C4-2B (cell line): ENCODE results near the gene TSACC.

ENCODE experiments used
- ZFX ChIP-seq: fragments of 450-650 bp; IDR thresholded peaks from 2 replicates; pipeline ENCODE4 v1.6.1; 2017
- TF ChIP-seq, protein P1 (sequence below): fragments of 450-650 bp; conservative IDR thresholded peaks from 2 replicates; pipeline ENCODE4 v1.5.1; 2017; ENCODE audit warnings: mild to moderate bottlenecking

DNA sequence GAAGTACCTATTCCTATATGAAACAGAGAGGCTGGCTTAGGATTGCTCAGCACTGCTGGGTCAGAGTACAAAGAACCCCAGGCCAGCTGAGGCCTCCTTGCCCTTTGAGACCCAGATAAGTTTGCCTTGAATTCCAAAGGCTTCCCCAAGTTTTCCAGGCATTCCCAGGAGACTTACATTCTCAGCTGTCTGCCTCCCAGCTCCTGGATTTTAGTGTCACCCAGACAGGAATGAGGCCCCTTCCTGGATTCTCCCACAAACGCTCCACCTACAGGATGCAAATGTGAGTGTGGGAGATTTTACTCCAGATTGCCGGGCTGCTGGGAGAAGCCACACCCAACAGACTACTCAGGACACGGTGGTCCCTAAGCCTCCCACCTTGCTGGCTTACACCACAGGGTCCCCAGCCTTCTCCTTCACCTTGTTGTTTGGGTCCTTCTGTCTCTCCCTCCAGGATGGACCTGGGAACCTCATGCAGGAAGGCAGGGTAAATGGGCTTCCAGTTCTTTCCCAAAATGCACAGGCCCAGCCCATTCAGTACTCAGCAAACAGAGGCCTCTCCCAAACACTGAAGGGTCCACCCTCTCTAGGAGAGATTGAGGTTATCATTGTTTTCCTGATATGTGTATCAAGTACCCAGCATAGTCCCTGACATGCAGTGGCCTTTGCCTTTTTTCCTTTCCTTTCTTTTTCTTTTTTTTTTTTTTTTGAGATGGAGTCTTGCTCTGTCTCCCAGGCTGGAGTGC lies 41.3 kb downstream of the TSACC start:
- TF ChIP-seq, protein P1, sequence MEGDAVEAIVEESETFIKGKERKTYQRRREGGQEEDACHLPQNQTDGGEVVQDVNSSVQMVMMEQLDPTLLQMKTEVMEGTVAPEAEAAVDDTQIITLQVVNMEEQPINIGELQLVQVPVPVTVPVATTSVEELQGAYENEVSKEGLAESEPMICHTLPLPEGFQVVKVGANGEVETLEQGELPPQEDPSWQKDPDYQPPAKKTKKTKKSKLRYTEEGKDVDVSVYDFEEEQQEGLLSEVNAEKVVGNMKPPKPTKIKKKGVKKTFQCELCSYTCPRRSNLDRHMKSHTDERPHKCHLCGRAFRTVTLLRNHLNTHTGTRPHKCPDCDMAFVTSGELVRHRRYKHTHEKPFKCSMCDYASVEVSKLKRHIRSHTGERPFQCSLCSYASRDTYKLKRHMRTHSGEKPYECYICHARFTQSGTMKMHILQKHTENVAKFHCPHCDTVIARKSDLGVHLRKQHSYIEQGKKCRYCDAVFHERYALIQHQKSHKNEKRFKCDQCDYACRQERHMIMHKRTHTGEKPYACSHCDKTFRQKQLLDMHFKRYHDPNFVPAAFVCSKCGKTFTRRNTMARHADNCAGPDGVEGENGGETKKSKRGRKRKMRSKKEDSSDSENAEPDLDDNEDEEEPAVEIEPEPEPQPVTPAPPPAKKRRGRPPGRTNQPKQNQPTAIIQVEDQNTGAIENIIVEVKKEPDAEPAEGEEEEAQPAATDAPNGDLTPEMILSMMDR = no peak
- no peak for TF ChIP-seq ZFX
